Activated CD8-positive, alpha-beta memory T cell treated with anti-CD3 and anti-CD28 coated beads, Interleukin-2, amount 50 U/mL, for 24 hours (primary cell): ENCODE measurements around the gene GPR6.

Source experiments
- DNase-seq: peaks from one replicate; pipeline ENCODE4 v3.0.0-alpha.2; 2020; ENCODE audit errors: extremely low read depth

The GPR6 gene

GRCh38 chr6:109999740-110000139, 21.6 kb downstream of the GPR6 start:
- no peak for DNase-seq

DNA sequence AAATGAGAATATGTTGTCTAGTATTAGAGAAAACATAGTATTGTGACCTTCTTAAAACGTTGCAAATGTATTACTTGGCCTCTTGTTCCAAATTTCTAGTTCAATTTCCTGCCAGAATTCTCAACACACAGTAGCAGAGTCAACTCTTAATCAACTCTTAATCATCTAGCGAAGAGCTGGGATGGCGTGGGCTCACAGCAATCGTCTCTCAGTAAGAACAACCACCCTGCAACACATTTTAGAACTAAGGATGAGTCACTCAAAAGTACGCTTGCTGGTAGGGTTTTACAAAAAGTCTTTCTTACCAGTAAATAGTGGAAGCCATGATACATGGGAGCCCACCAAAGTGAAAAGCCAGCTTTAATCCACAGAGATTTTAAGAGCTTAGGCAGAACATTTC, 24.6 kb downstream of the GPR6 start:
- no peak for DNase-seq

- no peak for DNase-seq
Observed at GRCh38 chr6:110013386-110013785, 35.3 kb downstream of the GPR6 start.

GRCh38 chr6:110015206-110015605, 37.1 kb downstream of the GPR6 start:
- DNase-seq: no peak

GRCh38 chr6:110017306-110017705, 39.2 kb downstream of the GPR6 start:
- DNase-seq: no peak

DNA sequence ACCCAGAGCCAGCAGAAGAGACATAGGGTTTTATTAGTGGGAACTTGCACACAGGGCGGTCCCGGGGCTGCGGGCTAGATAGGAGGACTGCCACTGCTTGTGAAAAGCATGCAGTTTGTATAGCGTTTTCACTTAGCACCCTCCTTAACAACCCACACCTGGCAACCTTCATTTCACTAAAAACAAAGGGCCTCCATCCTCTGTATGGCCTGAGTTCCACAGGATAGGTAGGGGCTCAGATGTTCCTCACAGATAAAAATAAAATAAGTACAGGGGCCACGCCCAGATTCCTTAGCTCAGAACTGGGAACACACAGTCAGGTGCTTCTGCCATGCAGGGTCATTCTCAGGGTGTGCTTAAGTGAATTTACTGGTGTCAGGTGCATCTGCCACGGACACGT, 39.8 kb downstream of the GPR6 start:
- DNase-seq: no peak

DNA sequence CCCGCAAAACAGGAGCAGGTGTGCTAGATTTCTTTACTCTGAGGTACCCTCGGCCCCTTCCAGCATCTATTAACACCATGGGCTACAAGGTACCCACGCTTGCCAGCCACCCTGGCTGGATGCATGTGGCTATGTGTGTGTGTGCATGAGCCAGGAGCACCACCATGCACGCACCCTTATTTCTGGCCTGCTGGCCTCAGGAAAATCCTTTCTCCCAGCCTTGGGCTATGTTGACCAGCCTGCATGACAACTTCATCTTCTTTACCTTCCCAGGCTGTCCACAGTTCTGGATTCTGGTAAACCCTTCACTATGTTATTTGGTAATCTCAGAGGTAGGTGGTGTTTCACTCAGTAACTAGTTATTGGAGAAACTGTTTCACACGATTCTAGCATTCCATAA, 40.4 kb downstream of the GPR6 start:
- no peak for DNase-seq

GRCh38 chr6:110020888-110021287, 42.8 kb downstream of the GPR6 start:
- no peak for DNase-seq

- DNase-seq: no peak
Observed at GRCh38 chr6:110029144-110029543, 51.0 kb downstream of the GPR6 start.
